DND-41 (cell line): ENCODE measurements around the gene SHC4.

Source experiments
- ATAC-seq: fragments of 200-7000 bp; cut with Tn5 transposase; 3 replicates; pipeline ENCODE4 v1.9.1; 2021; ENCODE audit warnings: low read depth; ENCODE audit not compliant: insufficient read depth
- DNase-seq: peaks from one replicate; pipeline ENCODE4 v3.0.0-alpha.2; 2020
- H2AFZ ChIP-seq: 2 replicates; pipeline ENCODE4 v1.6.0; 2012; ENCODE audit warnings: low read depth, low read length
- H3K27ac ChIP-seq: 2 replicates; pipeline ENCODE4 v1.5.1; 2012; ENCODE audit warnings: low read length, inconsistent platforms
- H3K27me3 ChIP-seq: fragments of 200-600 bp; sonication (generic); 2 replicates; pipeline ENCODE4 v1.6.0; 2012; ENCODE audit warnings: low read length, mild to moderate bottlenecking, inconsistent platforms; ENCODE audit not compliant: insufficient read depth, poor library complexity
- H3K36me3 ChIP-seq: 2 replicates; pipeline ENCODE4 v1.5.1; 2012; ENCODE audit warnings: low read length, inconsistent platforms; ENCODE audit not compliant: insufficient read depth
- H3K4me1 ChIP-seq: 2 replicates; pipeline ENCODE4 v1.5.1; 2012; ENCODE audit warnings: mild to moderate bottlenecking, low read length; ENCODE audit not compliant: insufficient read depth
- H3K4me2 ChIP-seq: 2 replicates; pipeline ENCODE4 v1.6.0; 2012; ENCODE audit warnings: mild to moderate bottlenecking, moderate library complexity, low read length, inconsistent platforms; ENCODE audit not compliant: insufficient read depth
- H3K4me3 ChIP-seq, 2 experiments: fragments of 200-600 bp in 1 of 2; shearing (Covaris generic) in 1 of 2; 2 replicates each; pipeline ENCODE4 v1.5.1; 2012 to 2016; ENCODE audit warnings: inconsistent platforms in 2 of 2, low read length in 2 of 2, mild to moderate bottlenecking in 2 of 2, low read depth in 1 of 2, moderate library complexity in 1 of 2
- H3K79me2 ChIP-seq: 2 replicates; pipeline ENCODE4 v1.6.0; 2012; ENCODE audit warnings: low read length, inconsistent platforms; ENCODE audit not compliant: insufficient read depth
- H3K9ac ChIP-seq: 2 replicates; pipeline ENCODE4 v1.6.0; 2012; ENCODE audit warnings: low read depth, mild to moderate bottlenecking, inconsistent platforms, low read length, moderate library complexity
- H3K9me3 ChIP-seq: 2 replicates; pipeline ENCODE4 v1.5.1; 2012; ENCODE audit warnings: low read length, moderate library complexity, mild to moderate bottlenecking, inconsistent platforms; ENCODE audit not compliant: insufficient read depth, severe bottlenecking
- H4K20me1 ChIP-seq: 2 replicates; pipeline ENCODE4 v1.6.0; 2012; ENCODE audit warnings: low read length; ENCODE audit not compliant: insufficient read depth
- CTCF ChIP-seq: IDR thresholded peaks from 2 replicates; pipeline ENCODE4 v1.5.1; 2012; ENCODE audit warnings: borderline replicate concordance, low read length, moderate library complexity, mild to moderate bottlenecking; ENCODE audit not compliant: poor library complexity, severe bottlenecking; ENCODE audit errors: extremely low read depth
- EZH2 ChIP-seq: IDR thresholded peaks from 3 replicates; pipeline ENCODE4 v1.6.1; 2012; ENCODE audit warnings: borderline replicate concordance, low read depth, mild to moderate bottlenecking, moderate library complexity, low read length, inconsistent platforms; ENCODE audit not compliant: severe bottlenecking

The SHC4 gene

GRCh38 chr15:48964898-48965297 lies 1.2 kb upstream of the SHC4 start:
- Histone ChIP-seq H3K36me3 (no peaks in the 10 kb centered on the region), H3K4me2 (no peak overlapping the region), H3K9me3 (no peaks in the 10 kb centered on the region), H2AFZ (no peak overlapping the region), H3K4me3 (no peak overlapping the region), H4K20me1 (no peaks in the 10 kb centered on the region), H3K4me1 (peaks cover 26% of the 10 kb centered on the region), H3K79me2 (no peaks in the 10 kb centered on the region), H3K27ac (no peak overlapping the region), H3K9ac (no peak overlapping the region), H3K27me3 (no peaks in the 10 kb centered on the region)
- no peak for TF ChIP-seq CTCF
- TF ChIP-seq EZH2, result no peak
- DNase-seq, result no peak
- no peak for ATAC-seq

DNA sequence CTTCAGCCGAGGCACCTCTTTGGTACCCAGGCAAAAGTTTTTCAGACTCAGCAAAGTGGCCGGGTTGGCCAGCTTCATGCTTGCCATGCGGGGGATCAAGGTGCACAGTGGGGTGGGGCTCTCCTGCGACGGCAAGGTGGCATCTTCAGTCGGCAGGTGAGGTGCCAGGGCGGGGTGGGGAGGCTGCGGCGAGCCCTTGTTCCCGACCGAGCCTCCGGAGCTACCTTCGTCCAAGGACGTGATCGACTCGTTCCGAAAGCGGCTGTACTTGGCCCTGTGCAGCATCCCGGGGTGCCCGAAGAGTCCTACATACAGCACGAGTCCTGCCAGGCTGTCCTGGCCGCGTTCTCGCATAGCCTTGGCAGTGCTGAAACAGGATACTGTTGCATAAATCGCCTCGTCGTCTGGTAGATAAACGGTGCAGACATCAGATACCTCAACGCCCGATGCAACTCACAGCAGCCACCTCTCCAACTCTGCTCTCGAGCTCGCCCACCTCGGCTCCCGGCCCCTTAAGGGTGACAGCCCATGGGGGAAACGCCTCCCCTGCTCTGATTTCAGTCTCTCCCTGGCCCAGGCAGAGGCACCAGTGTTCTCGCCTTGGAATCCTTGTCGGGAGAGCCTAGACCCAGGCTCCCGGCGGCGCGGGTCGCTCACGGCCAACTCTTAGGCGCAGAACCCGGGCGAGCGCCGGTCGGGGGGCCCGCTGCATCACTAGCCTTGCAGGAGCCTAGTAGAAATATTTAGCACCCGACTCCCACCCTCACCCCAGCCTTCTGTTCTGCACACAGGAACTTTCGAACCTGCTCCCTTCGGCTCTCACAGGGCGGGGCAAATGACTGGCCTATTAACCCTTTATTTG lies 826 bp downstream of the SHC4 start:
- ATAC-seq, result no peak

DNA sequence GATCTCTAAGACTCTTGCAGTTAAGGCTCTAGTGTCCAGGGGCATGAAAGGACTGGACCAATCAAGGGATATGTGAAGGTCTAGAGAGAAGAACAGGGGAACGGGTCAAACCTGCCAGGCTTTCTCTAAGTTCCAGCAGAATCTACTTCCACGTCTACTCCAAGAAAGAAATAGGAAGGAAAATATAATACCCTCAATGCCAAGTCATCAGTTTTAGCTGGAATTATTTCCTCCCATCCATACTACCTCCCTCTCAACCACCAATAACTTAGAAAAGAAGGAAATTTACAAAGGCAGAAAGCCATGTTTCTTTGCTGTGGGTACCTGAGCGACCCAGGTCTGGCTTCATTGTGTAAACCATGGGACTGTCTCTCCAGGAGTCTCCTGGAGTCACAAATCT lies 7.8 kb downstream of the SHC4 start:
- Histone ChIP-seq H3K36me3 (no peaks in the 10 kb centered on the region), H4K20me1 (no peaks in the 10 kb centered on the region), H2AFZ (no peak overlapping the region), H3K27me3 (no peaks in the 10 kb centered on the region), H3K4me1 (no peaks in the 10 kb centered on the region), H3K27ac (no peak overlapping the region), H3K9me3 (no peaks in the 10 kb centered on the region), H3K4me2 (no peak overlapping the region), H3K4me3 (no peak overlapping the region), H3K9ac (no peak overlapping the region), H3K79me2 (no peaks in the 10 kb centered on the region)
- TF ChIP-seq CTCF (no peak), EZH2 (no peak)
- ATAC-seq (no peak), DNase-seq (no peak)

More for the DNA sequence above, 826 bp downstream of the SHC4 start:
- no peaks in the 10 kb centered on the region for H3K9me3 ChIP-seq
- H3K27ac ChIP-seq, result no peak overlapping the region
- H3K79me2 ChIP-seq, result no peaks in the 10 kb centered on the region
- H3K4me3 ChIP-seq, result no peak overlapping the region
- H3K4me1 ChIP-seq, result peaks cover 26% of the 10 kb centered on the region
- no peak for DNase-seq
- H4K20me1 ChIP-seq, result no peaks in the 10 kb centered on the region
- no peak overlapping the region for H2AFZ ChIP-seq
- H3K4me2 ChIP-seq, result no peak overlapping the region
- TF ChIP-seq CTCF (no peak), EZH2 (no peak)
- no peaks in the 10 kb centered on the region for H3K27me3 ChIP-seq
- no peak overlapping the region for H3K9ac ChIP-seq
- no peaks in the 10 kb centered on the region for H3K36me3 ChIP-seq
